GM20431 (cell line): Measurements from ENCODE around the gene ACVR1B.

Experiments used
- in situ Hi-C: fragments of 300-500 bp; cut with MseI, MboI; formaldehyde crosslinking; loops from one replicate; pipeline ENCODE4 v1.15.0; 2020; ENCODE audit warnings: low sequenced_read_pairs; ENCODE audit not compliant: unreplicated experiment

The ACVR1B gene

GRCh38 chr12:51951199-51951842, at the start of gene ACVR1B:
Gene ACVR1B, plus strand, starts transcription at chr12:51951699. Its CDS starts 45 bp downstream, at chr12:51951744.
- in situ Hi-C loops = no loop called here

- in situ Hi-C loops = no loop called here
Observed at GRCh38 chr12:51901881-51902280, 49.6 kb upstream of the ACVR1B start.

GRCh38 chr12:51904951-51905470, 46.5 kb upstream of the ACVR1B start:
- in situ Hi-C loops = no loop called here

GRCh38 chr12:51905471-51906429, 45.7 kb upstream of the ACVR1B start:
- in situ Hi-C loops = no loop called here

GRCh38 chr12:51906430-51907082, 44.9 kb upstream of the ACVR1B start:
- in situ Hi-C loops = no loop called here

GRCh38 chr12:51907083-51907855, 44.2 kb upstream of the ACVR1B start, which contains the start of gene ACVRL1:
Gene ACVRL1, plus strand, starts transcription at chr12:51907504. Its CDS starts 4,971 bp downstream, at chr12:51912475.
- in situ Hi-C loops = no loop called here

GRCh38 chr12:51907856-51908425, 43.6 kb upstream of the ACVR1B start:
- in situ Hi-C loops = no loop called here

GRCh38 chr12:51908876-51909592, 42.5 kb upstream of the ACVR1B start:
- in situ Hi-C loops = no loop called here

GRCh38 chr12:51910168-51910567, 41.3 kb upstream of the ACVR1B start:
- in situ Hi-C loops = no loop called here

GRCh38 chr12:51910691-51911090, 40.8 kb upstream of the ACVR1B start:
- in situ Hi-C loops = no loop called here

- in situ Hi-C loops = no loop called here
Observed at GRCh38 chr12:51911307-51911706, 40.2 kb upstream of the ACVR1B start.

- in situ Hi-C loops = no loop called here
Observed at GRCh38 chr12:51911788-51912711, 39.4 kb upstream of the ACVR1B start.

GRCh38 chr12:51913071-51914033, 38.1 kb upstream of the ACVR1B start:
- in situ Hi-C loops = no loop called here

- in situ Hi-C loops = no loop called here
Observed at GRCh38 chr12:51914034-51914923, 37.2 kb upstream of the ACVR1B start.

- in situ Hi-C loops = no loop called here
Observed at GRCh38 chr12:51915003-51915625, 36.4 kb upstream of the ACVR1B start.
